Natural killer cell treated with Interleukin-12 subunit alpha and Interleukin-12 subunit beta and Interleukin-15 and Interleukin-18, amount 100 ng/mL, for 72 hours (primary cell): ENCODE measurements around the gene C6orf118. TPM values are rescaled to one million over a fixed set of nuclear protein-coding genes. Genes with fewer than 3 reads are reported as not detected.
A peak's percentile ranks its signal among the peaks of the same experiment; 100 is the strongest.

ENCODE experiments used
- ATAC-seq, 2 donors: fragments of 150-1000 bp; cut with Tn5 transposase in 1 of 2; sonication (Bioruptor Pico), chemical (Tn5 transposase) in 1 of 2; 2 replicates each; pipeline ENCODE4 v1.10.0; 2021
- DNase-seq: peaks from one replicate; pipeline ENCODE4 v3.0.0; 2022; ENCODE audit warnings: low spot score
- H3K27ac Mint-ChIP-seq, 2 donors: 1 replicate in 1 of 2; 2 replicates in 1 of 2; pipeline ENCODE4 v1.8.0; 2022; ENCODE audit warnings: mixed read lengths in 2 of 2, mild to moderate bottlenecking in 1 of 2, moderate library complexity in 1 of 2
- H3K27me3 Mint-ChIP-seq, 2 donors: 1 replicate in 1 of 2; 2 replicates in 1 of 2; pipeline ENCODE4 v1.8.0; 2022; ENCODE audit warnings: mixed read lengths in 2 of 2
- H3K36me3 Mint-ChIP-seq: one replicate; pipeline ENCODE4 v1.8.0; 2022; ENCODE audit warnings: mixed read lengths
- H3K4me1 Mint-ChIP-seq, 2 donors: 1 replicate in 1 of 2; 2 replicates in 1 of 2; pipeline ENCODE4 v1.8.0; 2022; ENCODE audit warnings: low read depth in 2 of 2, mixed read lengths in 2 of 2, mild to moderate bottlenecking in 1 of 2
- H3K4me3 Mint-ChIP-seq: one replicate; pipeline ENCODE4 v1.8.0; 2022; ENCODE audit warnings: mixed read lengths
- H3K9me3 Mint-ChIP-seq: 2 replicates; pipeline ENCODE4 v1.8.0; 2022; ENCODE audit warnings: mixed read lengths
- total RNA-seq, 2 donors: library from RNA; stranded (reverse); gene quantifications; one replicate each; pipeline ENCODE4 v1.2.3, GENCODE V29; 2022

Gene C6orf118
- total RNA-seq, result not detected

DNA sequence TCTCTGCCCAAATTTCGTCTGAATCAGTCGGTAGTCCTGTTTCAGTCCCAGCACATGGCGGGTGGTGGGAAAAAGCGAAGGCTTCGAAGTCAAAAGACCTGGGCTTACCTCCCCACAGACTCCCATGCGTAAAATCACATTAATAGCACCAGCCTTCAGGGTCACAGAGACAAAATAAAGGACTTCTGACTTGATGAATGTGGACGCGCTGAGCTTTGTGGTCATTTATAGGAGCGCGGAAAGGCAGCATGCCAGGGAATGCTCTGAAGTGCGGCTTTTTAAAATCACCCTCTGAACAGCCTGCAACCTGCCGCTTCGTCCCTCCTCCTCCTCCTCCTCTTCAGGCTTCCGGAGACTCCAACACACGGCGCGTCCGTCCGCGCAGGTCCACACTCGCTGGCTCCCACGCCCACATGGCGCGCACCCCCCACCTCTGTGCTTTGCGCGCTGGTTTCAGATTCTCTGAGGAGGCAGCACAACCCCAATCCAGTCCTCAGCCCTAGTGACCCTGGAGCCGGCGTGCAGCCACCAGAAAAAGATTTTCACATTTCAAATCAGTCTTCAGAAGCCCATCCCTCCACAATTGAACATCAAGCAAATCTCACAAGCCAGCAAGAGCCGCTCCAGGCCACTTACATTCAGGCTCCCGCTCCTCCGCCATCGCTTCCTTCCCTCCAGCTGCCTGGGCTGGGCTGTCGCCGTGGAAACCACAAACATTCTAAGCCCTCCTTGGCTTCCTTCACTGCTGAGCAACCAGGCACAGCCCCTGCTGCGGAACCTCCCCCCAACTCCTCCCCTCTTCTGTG is at the start of gene C6orf118:
Gene C6orf118, minus strand, starts transcription at position 680 of the 806 bp plus-strand sequence. Its CDS starts 19 bp downstream, at position 661.
- ATAC-seq (no peak), DNase-seq (no peak)
- H3K4me1 Mint-ChIP-seq, result no peaks in the 10 kb centered on the region
- H3K36me3 Mint-ChIP-seq, result no peaks in the 10 kb centered on the region
- no peak within 1 kb of the TSS for H3K4me3 Mint-ChIP-seq
- no peaks in the 10 kb centered on the region for H3K27me3 Mint-ChIP-seq
- H3K27ac Mint-ChIP-seq, result no peak within 1 kb of the TSS
- peaks cover 1% of the 10 kb centered on the region for H3K9me3 Mint-ChIP-seq

DNA sequence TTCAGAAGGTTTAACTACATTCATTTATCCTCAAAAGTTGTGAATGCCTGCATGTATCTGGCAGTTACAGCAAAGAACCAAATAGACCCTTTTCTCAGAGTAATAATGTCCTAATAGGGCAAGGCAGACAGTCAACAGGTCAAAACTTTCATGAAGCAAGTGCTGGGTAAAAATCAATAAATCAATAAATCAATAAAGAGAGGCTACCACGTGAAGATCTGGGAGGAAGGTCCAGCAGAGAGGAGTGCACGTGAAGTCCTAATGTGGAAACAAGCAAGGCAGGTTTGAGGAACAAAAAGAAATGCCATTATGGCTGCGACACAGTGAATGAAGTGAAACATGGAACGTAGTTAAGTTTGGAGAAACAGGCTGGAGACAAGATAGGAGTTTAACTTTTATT is 36.3 kb upstream of the C6orf118 start:
- peaks cover 5% of the 10 kb centered on the region for H3K36me3 Mint-ChIP-seq
- H3K4me1 Mint-ChIP-seq, result no peaks in the 10 kb centered on the region
- H3K27me3 Mint-ChIP-seq, result no peaks in the 10 kb centered on the region
- no peak overlapping the region for H3K27ac Mint-ChIP-seq
- no peak overlapping the region for H3K4me3 Mint-ChIP-seq
- no peak for ATAC-seq
- DNase-seq, result no peak
- peaks cover 25% of the 10 kb centered on the region for H3K9me3 Mint-ChIP-seq

DNA sequence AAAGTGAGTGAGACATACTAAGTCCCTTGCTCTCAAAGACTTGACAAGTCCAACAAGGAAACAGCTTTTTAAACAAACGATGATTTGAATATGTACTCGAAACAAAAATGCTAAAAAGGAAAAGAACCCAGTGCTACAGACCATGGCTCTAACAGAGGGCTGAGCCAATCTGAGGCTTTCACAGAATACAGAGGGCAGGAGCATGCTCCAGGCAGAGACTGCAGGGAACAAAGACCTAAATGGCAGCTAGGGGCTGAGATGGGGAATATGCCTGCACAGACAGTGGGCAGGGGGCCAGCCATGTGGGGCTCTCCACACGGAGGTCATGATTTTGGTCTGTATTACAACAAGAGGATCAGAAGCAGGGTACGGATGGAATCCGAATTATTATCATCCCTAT is 31.1 kb upstream of the C6orf118 start:
- no peaks in the 10 kb centered on the region for H3K27me3 Mint-ChIP-seq
- no peaks in the 10 kb centered on the region for H3K4me1 Mint-ChIP-seq
- DNase-seq, result no peak
- no peak for ATAC-seq
- no peak overlapping the region for H3K27ac Mint-ChIP-seq
- no peaks in the 10 kb centered on the region for H3K36me3 Mint-ChIP-seq
- no peak overlapping the region for H3K4me3 Mint-ChIP-seq
- peaks cover 12% of the 10 kb centered on the region for H3K9me3 Mint-ChIP-seq

DNA sequence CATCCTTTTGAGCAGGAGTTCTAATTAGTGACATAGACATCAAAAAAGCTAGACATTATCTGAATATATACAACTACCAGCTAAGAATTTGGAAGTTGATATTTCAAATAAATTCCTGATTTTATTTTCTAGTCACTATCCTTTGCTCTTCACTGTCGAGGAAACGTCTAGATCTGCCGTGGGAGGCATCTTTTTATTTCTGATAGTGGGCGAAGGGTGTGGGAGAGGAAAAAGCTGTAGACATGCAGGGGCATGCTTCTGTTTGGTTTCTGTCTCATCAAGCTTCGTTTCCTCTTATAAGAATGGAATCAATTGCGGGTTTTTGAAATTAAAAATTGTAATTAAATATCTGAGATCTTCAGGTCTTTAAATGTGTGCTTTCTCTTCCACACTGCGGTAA is 16.2 kb upstream of the C6orf118 start:
- DNase-seq (no peak), ATAC-seq (no peak)
- Mint-ChIP-seq H3K36me3 (no peaks in the 10 kb centered on the region), H3K27me3 (no peaks in the 10 kb centered on the region), H3K9me3 (peaks cover 11% of the 10 kb centered on the region), H3K27ac (no peak overlapping the region), H3K4me3 (no peak overlapping the region), H3K4me1 (no peaks in the 10 kb centered on the region)

DNA sequence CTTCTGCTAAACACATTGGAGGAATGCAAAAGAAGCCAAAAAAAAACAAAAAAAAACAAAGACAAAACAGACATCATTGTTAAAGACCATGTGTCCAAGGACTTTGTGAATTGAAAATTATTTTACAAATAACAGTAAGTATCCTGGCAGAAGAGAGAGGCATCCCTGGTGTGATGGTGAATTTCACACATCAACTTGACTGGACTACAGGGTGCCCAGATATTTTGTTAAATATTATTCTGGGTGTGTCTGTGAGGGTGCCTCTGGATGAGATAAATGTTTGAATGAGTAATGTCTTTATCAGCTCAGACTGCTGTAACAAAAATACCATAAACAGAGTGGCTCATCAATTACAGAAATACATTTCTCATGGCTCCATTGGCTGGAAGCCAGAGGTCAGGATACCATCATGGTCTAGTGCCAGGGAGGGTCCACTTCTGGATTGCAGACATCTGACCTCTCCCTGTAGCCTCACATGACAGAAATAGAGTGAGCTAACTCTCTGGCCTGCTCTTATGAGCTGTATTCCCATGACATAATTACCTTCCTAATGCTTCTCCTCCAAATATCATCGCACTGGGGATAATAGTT is 12.2 kb upstream of the C6orf118 start:
- Mint-ChIP-seq H3K9me3 (peaks cover 21% of the 10 kb centered on the region), H3K27ac (no peak overlapping the region), H3K4me3 (no peak overlapping the region), H3K36me3 (no peaks in the 10 kb centered on the region), H3K4me1 (no peaks in the 10 kb centered on the region), H3K27me3 (no peaks in the 10 kb centered on the region)
- no peak for DNase-seq
- no peak for ATAC-seq

DNA sequence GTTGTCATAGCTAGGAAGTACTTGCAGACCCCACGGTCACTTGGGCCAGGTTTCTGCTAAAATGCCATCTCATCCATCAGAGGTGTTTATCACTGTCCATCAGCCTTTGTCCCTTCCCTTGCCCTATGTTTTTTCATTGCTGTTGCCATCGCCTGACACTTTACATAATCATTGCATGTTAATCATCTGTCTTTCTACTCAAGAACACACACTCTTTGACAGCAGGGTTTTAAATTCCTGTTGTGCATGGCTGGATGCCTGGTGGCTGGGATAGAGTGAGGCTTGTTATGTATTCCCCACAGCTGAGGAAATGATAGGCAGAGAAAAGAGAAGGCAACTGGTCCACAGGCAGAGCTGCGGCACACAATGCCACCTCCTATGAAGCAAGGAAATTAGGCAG is 11.7 kb upstream of the C6orf118 start:
- DNase-seq (no peak), ATAC-seq (no peak)
- H3K36me3 Mint-ChIP-seq, result no peaks in the 10 kb centered on the region
- no peaks in the 10 kb centered on the region for H3K4me1 Mint-ChIP-seq
- H3K27ac Mint-ChIP-seq, result no peak overlapping the region
- H3K27me3 Mint-ChIP-seq, result no peaks in the 10 kb centered on the region
- no peak overlapping the region for H3K4me3 Mint-ChIP-seq
- peaks cover 21% of the 10 kb centered on the region for H3K9me3 Mint-ChIP-seq

DNA sequence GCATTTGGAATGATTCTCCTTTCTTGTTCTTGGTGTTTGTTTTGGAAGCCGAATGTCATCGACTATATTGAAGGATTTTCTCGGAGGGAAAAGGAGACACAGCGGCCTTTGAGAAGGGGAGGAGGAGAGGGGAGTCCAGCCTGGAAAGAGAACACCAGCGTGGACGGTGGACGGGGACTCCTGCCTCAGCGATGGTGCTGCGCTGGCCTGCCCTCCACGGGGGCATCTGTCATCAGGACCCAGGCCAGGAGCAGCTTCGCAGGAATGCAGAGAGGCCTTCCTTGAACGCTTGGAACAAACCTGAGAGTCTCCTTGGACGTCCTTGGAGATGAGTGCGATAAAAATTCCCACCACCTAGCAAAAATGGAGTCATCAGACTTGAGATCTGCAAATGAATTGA is 8.3 kb upstream of the C6orf118 start:
- Mint-ChIP-seq H3K4me1 (no peaks in the 10 kb centered on the region), H3K27ac (no peak overlapping the region), H3K9me3 (peaks cover 19% of the 10 kb centered on the region), H3K36me3 (no peaks in the 10 kb centered on the region), H3K27me3 (no peaks in the 10 kb centered on the region), H3K4me3 (no peak overlapping the region)
- no peak for ATAC-seq
- DNase-seq, result no peak

DNA sequence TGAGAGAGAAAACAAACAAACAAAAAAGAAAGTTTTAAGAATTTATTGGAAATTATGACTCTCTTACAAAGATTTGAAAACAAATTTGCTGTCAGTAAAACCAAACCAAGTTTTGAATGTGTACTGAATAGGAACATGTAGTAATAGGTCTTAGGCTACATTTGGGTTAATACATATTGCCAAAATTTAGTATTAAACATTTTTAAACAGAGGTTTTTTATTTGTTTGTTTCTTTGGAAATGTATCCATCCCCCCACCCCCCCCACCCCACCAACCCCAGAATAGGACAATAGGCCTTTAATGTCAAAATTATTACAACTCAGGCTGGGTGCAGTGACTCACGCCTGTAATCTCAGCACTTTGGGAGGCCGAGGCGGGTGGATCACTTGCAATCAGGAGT is 2.5 kb downstream of the C6orf118 start:
- peaks cover 6% of the 10 kb centered on the region for H3K9me3 Mint-ChIP-seq
- ATAC-seq (no peak), DNase-seq (no peak)
- H3K27me3 Mint-ChIP-seq, result no peaks in the 10 kb centered on the region
- H3K36me3 Mint-ChIP-seq, result peaks cover 5% of the 10 kb centered on the region
- H3K4me1 Mint-ChIP-seq, result no peaks in the 10 kb centered on the region
- no peak overlapping the region for H3K27ac Mint-ChIP-seq
- no peak overlapping the region for H3K4me3 Mint-ChIP-seq

DNA sequence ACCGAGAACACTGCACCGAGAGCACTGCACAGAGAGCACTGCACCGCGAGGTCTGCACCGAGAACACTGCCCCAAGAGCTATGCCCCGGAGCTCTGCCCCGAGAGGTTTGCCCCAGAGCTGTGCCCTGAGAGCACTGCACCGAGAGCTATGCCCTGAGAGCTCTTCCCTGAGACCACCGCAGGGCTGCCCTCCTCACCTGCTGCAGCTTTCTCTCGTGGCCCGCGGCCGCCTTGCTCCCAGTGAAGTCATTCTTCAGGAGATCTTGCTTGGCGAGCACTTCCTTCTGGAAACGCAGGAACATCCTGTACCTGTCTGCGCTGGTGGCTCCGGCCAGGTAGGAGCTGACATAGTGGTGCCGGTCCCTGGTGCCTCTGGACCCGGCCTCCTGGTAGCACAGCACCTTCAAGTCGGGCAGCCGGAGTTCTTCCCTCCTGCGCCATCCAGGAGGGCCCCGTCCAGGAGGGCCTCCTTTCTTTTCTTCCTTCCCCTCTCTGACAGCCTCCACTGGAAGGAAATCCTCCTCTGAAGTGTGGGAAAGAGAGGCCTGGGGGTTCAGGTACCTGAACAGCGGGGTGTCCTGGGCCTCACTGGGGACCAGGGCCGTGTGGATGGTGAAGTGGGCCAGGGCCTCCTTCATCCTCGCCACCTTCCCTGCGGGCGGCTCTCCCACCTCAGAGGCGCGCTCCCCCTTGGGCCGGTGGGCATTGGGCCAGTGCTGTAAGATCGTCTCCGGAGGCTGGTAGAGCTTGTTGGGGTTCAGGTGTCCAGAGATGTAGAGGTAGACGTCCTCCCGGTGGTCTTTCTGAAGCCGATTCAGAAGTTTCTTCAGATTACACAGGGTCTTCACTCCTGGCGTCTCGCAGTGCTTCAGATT is 7.8 kb downstream of the C6orf118 start:
- Mint-ChIP-seq H3K4me3 (no peak overlapping the region), H3K36me3 (peaks cover 5% of the 10 kb centered on the region), H3K9me3 (peaks cover 6% of the 10 kb centered on the region), H3K27me3 (no peaks in the 10 kb centered on the region), H3K27ac (no peak overlapping the region), H3K4me1 (no peaks in the 10 kb centered on the region)
- DNase-seq (no peak), ATAC-seq (peak in 1 of 2 donors; percentile 38)

DNA sequence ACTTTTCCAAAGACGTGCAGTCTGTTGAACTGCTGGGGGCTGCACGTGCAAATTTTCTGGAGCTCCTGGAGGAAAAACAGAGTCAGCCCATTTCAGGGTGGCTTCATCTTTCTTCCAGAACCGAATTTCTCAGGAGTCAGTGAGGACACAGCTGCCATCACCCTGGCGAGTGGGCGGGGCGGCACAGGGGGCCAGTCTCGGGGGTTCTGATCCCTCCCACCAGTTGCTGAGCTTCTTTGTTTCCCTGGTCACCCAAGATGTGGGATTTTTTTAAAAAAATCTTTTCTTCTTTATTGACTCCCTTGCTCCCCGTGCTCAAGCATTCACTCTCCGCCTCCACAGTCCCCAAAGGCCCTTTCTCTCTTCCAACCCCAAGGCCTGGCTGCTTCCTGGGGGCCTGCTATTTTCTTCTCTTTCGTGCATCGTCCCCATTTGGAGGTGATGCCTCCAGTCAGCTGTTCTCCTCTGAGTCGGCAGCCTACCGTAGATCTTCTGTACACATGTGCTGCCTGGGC is 8.9 kb downstream of the C6orf118 start:
- no peak overlapping the region for H3K27ac Mint-ChIP-seq
- peaks cover 9% of the 10 kb centered on the region for H3K9me3 Mint-ChIP-seq
- no peak overlapping the region for H3K4me3 Mint-ChIP-seq
- no peak for DNase-seq
- H3K36me3 Mint-ChIP-seq, result peaks cover 5% of the 10 kb centered on the region
- H3K27me3 Mint-ChIP-seq, result no peaks in the 10 kb centered on the region
- ATAC-seq, result no peak
- no peaks in the 10 kb centered on the region for H3K4me1 Mint-ChIP-seq

DNA sequence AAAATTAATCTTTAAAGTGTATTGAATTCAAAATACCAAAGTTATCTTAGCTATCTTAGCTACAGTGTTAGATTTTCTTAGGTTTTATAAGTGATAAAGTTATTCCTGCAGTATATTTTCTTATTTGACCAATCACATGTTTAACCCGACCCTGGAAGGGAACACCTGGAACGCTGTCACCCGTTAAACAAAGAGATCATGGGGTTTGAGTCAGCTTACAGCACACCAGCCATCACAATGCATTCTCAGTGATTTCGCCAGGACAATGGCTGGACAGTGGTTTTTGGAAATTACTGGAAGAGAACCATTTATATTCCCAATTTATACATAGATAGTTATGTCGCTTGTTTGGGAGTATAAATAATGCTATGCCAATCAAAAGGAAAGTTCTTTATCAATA is 10.5 kb downstream of the C6orf118 start:
- H3K27me3 Mint-ChIP-seq, result no peaks in the 10 kb centered on the region
- H3K4me3 Mint-ChIP-seq, result no peak overlapping the region
- peaks cover 5% of the 10 kb centered on the region for H3K36me3 Mint-ChIP-seq
- no peaks in the 10 kb centered on the region for H3K4me1 Mint-ChIP-seq
- no peak for ATAC-seq
- peaks cover 11% of the 10 kb centered on the region for H3K9me3 Mint-ChIP-seq
- DNase-seq, result no peak
- no peak overlapping the region for H3K27ac Mint-ChIP-seq

DNA sequence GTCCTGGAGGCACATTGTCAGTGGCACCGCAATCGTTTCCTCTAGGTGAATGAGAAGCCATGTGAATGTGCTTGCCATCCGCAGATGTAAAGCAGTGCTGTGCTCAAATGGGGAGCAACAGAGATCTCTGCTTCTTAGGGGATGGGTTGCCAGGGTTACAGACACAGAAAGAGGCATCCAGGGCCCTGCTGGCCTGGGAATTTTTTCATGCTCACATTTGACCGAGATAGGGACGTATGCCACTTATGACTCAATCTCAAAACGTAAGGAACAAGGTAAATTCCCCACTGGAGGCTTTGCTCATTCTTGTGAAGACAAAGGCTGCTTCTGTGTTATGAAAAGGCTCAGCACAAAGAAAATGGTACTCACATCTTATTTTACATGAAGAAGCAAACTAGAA is 11.0 kb downstream of the C6orf118 start:
- DNase-seq (no peak), ATAC-seq (no peak)
- H3K4me1 Mint-ChIP-seq, result no peaks in the 10 kb centered on the region
- no peak overlapping the region for H3K4me3 Mint-ChIP-seq
- H3K27ac Mint-ChIP-seq, result no peak overlapping the region
- H3K36me3 Mint-ChIP-seq, result peaks cover 5% of the 10 kb centered on the region
- no peaks in the 10 kb centered on the region for H3K27me3 Mint-ChIP-seq
- peaks cover 11% of the 10 kb centered on the region for H3K9me3 Mint-ChIP-seq

DNA sequence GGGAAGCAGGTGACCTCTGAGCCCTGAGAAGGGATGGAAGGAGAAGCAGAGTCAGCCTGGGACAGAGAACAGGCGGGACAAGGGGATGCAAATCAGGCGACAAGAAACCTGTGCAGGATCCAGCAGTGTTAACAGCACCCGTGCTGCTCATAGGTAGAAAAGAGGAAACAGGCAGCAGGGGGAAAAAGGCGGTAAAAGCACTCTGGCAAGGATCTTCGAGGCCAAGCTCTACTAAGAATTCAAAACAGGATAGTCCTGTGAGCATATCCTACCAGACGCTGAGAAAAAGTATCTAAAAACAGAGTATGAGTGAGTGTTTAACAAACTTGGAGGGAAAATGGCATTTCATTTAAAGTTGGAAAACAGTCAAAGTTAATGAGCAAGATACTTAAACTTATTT is 16.7 kb downstream of the C6orf118 start:
- Mint-ChIP-seq H3K4me3 (no peak overlapping the region), H3K27ac (no peak overlapping the region), H3K9me3 (peaks cover 17% of the 10 kb centered on the region), H3K4me1 (no peaks in the 10 kb centered on the region), H3K27me3 (no peaks in the 10 kb centered on the region), H3K36me3 (no peaks in the 10 kb centered on the region)
- ATAC-seq (no peak), DNase-seq (no peak)

DNA sequence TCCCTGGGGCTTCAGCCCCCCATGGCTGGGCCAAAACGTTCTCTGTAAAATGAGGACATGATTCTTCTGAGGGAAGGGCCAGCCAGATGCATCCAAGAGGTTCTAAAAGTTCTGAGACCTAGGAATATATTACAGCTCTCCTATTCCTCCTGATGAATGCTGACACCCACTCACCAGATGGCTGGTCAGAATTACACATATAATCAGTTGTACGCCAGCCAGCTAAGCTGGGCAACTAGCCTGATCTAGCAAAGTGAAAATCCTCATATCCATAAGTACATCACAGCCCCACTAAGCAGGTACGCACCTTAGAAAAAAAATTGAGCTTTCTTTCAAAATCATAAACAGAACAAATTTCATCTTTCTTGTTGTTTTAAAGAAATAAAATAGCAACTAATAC is 34.8 kb downstream of the C6orf118 start:
- Mint-ChIP-seq H3K4me3 (no peak overlapping the region), H3K36me3 (no peaks in the 10 kb centered on the region), H3K27ac (no peak overlapping the region), H3K4me1 (no peaks in the 10 kb centered on the region), H3K9me3 (peaks cover 17% of the 10 kb centered on the region), H3K27me3 (no peaks in the 10 kb centered on the region)
- ATAC-seq (no peak), DNase-seq (no peak)
